Fibroblast of skin of left biceps (primary cell): ENCODE data around the gene PTPRE.

Source experiments
- DNase-seq, 2 experiments: peaks; one replicate each; pipeline ENCODE4 v3.0.0-alpha.2; 2013; ENCODE audit warnings: low read depth in 2 of 2

PTPRE gene

DNA sequence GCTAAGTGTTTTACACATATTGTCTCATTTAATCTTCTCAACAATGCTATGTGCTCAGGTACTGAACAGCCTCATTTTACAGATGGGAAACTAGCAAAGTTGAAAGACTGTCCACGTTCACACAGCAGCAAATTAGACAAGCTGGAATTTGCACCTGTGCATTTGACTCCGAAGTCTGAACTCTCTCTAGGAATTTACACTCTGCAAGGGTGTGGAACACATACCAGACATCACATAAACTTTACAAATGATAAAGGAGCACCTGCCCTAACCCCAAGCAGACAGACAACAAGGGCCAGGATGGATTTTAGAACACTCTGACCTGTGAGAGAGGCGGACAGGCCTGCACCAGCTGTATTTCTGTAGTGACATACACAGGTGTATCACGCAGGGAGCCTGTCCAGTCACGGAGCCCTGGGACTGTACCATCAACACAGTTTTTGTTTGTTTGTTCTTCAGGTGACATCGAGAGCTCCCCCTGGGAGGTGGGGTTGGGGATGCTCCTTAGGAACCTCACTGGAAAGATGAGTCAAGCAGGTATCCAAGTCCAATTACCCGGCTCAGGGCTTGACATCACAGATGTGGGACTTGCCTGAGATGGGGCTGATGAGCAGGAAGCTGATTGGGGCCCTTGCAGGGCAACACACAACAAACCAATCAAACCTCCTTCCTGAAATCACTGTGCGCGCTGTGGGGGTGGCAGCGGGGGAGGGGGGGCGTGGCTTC is 188.3 kb downstream of the PTPRE start:
- no peak for DNase-seq

GRCh38 chr10:128095753-128096469 is 189.0 kb downstream of the PTPRE start:
- no peak for DNase-seq

- DNase-seq: no peak
Measured at GRCh38 chr10:128096486-128097199, 189.7 kb downstream of the PTPRE start.

DNA sequence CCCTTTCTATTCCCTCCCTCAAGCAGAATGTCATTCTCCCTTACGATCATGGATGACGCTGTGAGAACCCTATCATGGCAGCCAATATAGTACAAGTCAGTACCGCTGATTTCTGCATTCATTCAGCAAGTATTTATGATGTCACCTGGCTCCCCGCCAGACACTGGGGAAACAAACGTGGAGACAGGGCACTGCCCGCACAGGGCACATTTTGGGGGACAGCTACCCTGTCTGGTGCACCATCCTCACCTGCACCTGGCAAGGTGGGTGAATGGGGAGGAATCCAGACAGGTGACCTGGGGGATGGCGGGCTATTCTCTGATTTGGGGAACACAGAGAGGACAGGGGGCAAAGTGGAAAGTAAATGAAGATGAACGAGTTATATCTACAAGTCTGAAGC is 190.9 kb downstream of the PTPRE start:
- no peak for DNase-seq

GRCh38 chr10:128098631-128099030 is 191.7 kb downstream of the PTPRE start:
- no peak for DNase-seq

GRCh38 chr10:128099901-128100300 is 193.0 kb downstream of the PTPRE start:
- no peak for DNase-seq

- no peak for DNase-seq
Measured at GRCh38 chr10:128101901-128102300, 195.0 kb downstream of the PTPRE start.

- no peak for DNase-seq
Measured at GRCh38 chr10:128102480-128103228, 195.8 kb downstream of the PTPRE start.

DNA sequence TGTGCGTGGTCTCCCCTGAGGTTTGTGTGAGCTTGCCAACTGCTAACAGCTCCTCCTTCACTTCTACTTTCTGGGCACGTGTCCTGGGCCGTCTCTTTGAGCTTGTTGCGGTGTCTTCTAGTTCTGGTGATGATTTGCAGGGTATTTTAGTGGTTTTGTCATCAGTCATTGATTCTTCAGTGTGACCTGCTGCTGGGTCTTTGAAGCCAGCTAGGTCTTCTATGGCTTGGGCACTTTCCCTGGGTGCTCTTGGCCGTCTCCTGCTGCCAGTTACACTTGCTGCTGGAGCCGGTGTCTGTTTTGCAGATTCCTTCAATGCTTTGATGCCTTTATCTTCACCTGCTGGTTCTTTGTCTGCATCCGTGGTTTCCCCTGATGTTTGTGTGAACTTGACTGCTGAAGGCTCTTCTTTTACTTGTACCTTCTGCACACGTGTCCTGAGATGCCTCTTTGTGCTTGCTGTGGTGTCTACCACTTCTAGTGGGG is 196.4 kb downstream of the PTPRE start:
- no peak for DNase-seq

GRCh38 chr10:128105383-128105782 is 198.5 kb downstream of the PTPRE start:
- DNase-seq: no peak

DNA sequence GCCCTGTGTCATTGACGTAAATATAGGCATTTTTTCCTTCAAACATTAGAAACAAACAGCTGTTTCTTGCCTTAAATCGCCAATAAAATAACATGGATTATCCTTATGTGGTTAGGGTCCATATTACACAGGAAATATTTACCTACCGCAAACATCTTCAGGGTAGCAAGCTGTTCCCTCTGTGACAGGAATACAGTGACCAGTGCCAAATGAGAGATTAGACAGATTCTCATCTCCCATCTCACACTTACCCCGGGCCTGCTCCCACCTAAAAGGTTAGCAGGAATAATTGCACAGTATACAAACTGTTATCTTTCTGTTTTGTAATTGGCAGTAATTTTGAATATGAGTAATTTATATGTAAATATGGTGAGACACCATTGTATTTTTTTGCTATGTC is 202.8 kb downstream of the PTPRE start:
- DNase-seq: no peak

DNA sequence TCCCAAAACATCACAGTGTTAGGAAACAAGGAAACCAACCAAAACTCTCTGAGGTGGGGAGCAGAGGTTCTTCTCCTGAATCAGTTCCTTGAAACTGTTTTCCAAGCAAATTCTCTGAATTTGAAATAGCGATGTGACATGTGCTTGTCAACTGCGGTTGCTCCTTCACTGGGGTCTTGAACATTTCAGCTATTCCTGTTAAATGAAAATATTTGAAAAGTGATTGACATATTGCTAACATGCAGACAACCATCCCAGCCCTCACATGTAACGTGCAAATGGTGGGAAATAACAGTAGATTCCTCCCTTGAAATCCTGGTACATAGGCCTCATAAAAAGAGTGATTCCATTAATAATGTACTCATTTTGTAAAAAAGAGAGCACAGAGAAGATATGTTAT is 203.4 kb downstream of the PTPRE start:
- DNase-seq: no peak

GRCh38 chr10:128111696-128112095 is 204.8 kb downstream of the PTPRE start:
- DNase-seq: no peak

- no peak for DNase-seq
Measured at GRCh38 chr10:128113026-128113425, 206.1 kb downstream of the PTPRE start.

DNA sequence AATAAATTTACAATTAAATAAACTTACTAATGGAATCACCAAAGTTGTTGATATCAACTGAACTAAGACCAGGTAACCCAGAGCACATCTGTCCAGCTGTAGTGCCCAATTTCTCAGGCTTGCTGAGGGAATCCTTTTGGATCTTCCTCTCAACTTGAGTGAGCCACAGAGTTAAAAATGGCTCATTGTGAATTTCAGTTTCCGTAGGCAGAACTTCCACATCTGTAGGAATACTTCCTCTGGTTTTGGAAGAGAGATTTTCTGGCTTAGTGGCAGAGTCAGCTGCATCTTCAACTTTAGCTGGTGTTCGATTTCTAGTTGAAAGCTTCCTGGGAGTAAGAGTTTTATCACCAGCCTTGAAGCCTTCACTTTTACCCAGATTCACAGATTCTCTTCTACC is 208.0 kb downstream of the PTPRE start:
- no peak for DNase-seq

GRCh38 chr10:128115356-128115755 is 208.5 kb downstream of the PTPRE start:
- DNase-seq: no peak

GRCh38 chr10:128116187-128116586 is 209.3 kb downstream of the PTPRE start:
- DNase-seq: no peak

GRCh38 chr10:128116851-128117615 is 210.1 kb downstream of the PTPRE start:
- DNase-seq: no peak

- no peak for DNase-seq
Measured at GRCh38 chr10:128121750-128122412, 215.0 kb downstream of the PTPRE start.

DNA sequence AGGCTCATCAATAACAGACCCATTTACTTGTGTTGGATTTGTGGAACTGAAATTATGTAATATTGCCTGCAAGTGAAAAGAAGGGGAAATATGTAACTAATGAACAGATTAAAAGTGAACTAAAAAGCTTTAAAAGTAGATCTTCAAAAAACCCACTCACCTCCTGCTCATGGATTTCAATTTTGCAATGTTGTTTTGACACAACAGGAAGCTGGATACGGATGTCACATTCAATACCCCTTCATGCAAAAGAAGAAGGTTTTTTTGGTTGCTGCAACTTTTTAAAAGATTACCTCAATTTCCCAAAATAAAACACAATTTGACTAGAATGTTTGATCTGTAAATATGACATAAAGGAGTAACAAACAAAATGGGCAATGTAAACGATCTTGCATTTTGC is 216.0 kb downstream of the PTPRE start:
- no peak for DNase-seq

GRCh38 chr10:128123846-128124245 is 216.9 kb downstream of the PTPRE start:
- DNase-seq: no peak
